ENCODE data around the gene IPMK. TPM values are rescaled to one million over a fixed set of nuclear protein-coding genes. Genes with fewer than 3 reads are reported as not detected.

The IPMK gene
- total RNA-seq, 2 donors from 2014 or later: 1.8 to 2.5 TPM

DNA sequence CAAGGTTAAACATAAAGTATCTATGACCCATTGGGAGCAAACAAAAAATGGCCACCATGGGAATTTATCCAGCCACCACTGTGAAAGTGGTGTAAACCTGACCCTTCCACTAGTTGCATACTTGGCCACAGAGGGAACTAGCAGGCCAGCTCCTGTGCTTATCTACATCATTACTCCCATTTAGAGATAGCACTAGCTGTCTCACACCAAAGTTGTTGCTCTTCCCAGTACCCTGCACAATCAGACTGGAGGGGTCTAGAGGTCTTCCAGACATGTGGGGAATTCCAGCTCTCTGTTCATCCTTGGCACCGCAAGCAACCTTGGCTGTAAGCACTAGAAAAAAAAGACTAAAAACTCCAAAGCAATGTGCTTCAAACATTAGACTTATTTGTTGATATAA lies 113.9 kb downstream of the IPMK start:
- TF ChIP-seq, protein P1, sequence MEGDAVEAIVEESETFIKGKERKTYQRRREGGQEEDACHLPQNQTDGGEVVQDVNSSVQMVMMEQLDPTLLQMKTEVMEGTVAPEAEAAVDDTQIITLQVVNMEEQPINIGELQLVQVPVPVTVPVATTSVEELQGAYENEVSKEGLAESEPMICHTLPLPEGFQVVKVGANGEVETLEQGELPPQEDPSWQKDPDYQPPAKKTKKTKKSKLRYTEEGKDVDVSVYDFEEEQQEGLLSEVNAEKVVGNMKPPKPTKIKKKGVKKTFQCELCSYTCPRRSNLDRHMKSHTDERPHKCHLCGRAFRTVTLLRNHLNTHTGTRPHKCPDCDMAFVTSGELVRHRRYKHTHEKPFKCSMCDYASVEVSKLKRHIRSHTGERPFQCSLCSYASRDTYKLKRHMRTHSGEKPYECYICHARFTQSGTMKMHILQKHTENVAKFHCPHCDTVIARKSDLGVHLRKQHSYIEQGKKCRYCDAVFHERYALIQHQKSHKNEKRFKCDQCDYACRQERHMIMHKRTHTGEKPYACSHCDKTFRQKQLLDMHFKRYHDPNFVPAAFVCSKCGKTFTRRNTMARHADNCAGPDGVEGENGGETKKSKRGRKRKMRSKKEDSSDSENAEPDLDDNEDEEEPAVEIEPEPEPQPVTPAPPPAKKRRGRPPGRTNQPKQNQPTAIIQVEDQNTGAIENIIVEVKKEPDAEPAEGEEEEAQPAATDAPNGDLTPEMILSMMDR (IDR thresholded peaks at IDR 0.05): no peak
- H3K4me1 ChIP-seq: no peaks in the 10 kb centered on the region
- no peaks in the 10 kb centered on the region for H3K27me3 ChIP-seq
- no peak overlapping the region for H3K27ac ChIP-seq
- H3K9me3 ChIP-seq: no peaks in the 10 kb centered on the region
- no peaks in the 10 kb centered on the region for H3K36me3 ChIP-seq
- no peak overlapping the region for H3K4me3 ChIP-seq
- no peak for DNase-seq (ENCODE audit: low spot score)

DNA sequence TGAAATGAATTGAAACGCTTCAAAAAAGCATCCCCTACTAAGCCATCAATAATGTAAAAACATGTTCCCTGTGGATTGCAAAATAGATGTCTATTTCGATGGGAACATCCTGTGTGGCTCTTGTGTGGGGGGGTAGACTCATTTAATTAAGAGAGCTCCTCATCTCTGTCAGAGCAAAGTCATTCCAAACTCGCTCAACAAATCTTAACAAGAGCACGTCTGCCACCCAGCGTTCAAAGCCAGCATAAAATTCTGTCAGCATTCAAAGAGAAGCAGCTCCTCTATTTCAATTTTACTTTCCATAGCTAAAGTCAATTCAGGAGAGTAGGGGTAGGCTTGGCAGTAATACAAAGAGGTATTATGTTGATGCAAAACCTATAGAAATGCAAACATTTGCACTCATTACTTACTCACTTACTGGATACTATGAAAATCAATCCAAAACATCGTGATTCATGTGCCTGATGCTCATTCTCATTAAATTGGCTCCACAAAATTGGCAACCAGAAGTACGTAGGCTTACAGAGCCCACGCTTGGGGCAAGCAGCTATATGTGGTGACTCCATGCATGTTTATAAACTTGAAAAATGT lies 114.9 kb downstream of the IPMK start:
- no peak overlapping the region for H3K27ac ChIP-seq
- no peaks in the 10 kb centered on the region for H3K4me1 ChIP-seq
- H3K4me3 ChIP-seq: no peak overlapping the region
- H3K9me3 ChIP-seq: no peaks in the 10 kb centered on the region
- H3K36me3 ChIP-seq: no peaks in the 10 kb centered on the region
- DNase-seq (ENCODE audit: low spot score): no peak
- no peaks in the 10 kb centered on the region for H3K27me3 ChIP-seq
- TF ChIP-seq, protein P1 (IDR thresholded peaks at IDR 0.05): peak; percentile 13 to 65

DNA sequence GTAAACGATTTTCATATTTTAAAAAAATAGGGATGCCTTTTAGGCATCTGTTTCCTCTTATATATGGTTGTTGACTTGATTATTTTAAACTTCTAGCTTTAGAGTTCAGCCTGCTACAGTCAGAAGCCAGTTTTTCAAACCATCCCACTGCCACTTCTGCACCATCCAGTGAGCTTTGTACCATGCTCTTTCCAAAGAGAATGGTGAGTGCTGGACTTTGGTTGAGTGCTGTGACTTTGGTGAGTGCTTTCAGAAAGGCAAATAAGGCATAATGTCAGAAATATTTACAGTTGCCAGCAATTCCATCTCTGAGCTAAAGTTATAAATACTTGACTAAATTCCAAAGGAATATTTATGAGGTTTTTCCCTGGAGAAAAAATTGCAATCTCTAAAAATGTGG lies 117.4 kb downstream of the IPMK start:
- Histone ChIP-seq H3K4me1 (no peaks in the 10 kb centered on the region), H3K27me3 (no peaks in the 10 kb centered on the region), H3K36me3 (no peaks in the 10 kb centered on the region), H3K9me3 (no peaks in the 10 kb centered on the region), H3K27ac (no peak overlapping the region), H3K4me3 (no peak overlapping the region)
- TF ChIP-seq, protein P1 (IDR thresholded peaks at IDR 0.05): no peak
- DNase-seq (ENCODE audit: low spot score): no peak

DNA sequence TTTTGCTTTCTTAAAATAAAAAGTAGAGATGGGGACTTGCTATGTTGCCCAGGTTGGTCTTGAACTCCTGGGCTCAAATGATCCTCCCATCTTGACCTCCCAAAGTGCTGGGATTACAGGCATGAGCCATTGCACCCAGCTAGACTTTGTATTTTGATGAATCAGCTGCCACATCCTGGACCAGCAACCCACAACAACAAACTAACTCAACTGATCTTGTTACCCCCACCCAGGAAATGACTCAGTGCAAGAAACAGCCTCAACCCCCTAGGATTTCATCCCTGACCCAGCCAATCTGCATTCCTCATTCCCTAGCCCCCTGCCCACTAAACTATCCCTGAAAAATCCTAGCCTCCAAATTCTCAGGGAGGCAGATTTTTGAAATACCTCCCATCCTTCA lies 123.8 kb downstream of the IPMK start:
- H3K9me3 ChIP-seq: no peaks in the 10 kb centered on the region
- no peaks in the 10 kb centered on the region for H3K36me3 ChIP-seq
- H3K4me1 ChIP-seq: no peaks in the 10 kb centered on the region
- no peaks in the 10 kb centered on the region for H3K27me3 ChIP-seq
- H3K4me3 ChIP-seq: no peak overlapping the region
- TF ChIP-seq, protein P1 (IDR thresholded peaks at IDR 0.05): no peak
- no peak for DNase-seq (ENCODE audit: low spot score)
- no peak overlapping the region for H3K27ac ChIP-seq

Other genes with a start within 250 kb of the IPMK start
- 10 to 100 TPM; 69.4 to 81.9 TPM for gene CISD1, start 1.3 kb upstream of the IPMK start, total RNA-seq
- 10 to 100 TPM; 18.0 to 42.8 TPM for gene UBE2D1, start 67.1 kb upstream of the IPMK start, total RNA-seq
- 10 to 100 TPM; 15.1 to 17.7 TPM for gene TFAM, start 117.5 kb upstream of the IPMK start, total RNA-seq
- gene BICC1, start 245.0 kb upstream of the IPMK start, total RNA-seq: 10 to 100 TPM in 1 of 2 donors, 1 to 10 TPM in 1; 8.3 to 15.7 TPM

Data from right atrium auricular region (tissue), 2 donors.